PC-9 (cell line): ENCODE data around the gene GRM1.

Experiments
- CTCF ChIP-seq: fragments of 200-600 bp; sonication (generic); conservative IDR thresholded peaks from 2 replicates; pipeline ENCODE4 v1.6.1; 2017; ENCODE audit warnings: mixed run types, antibody characterized with exemption, mild to moderate bottlenecking, moderate library complexity
- EZH2 ChIP-seq: fragments of 200-600 bp; sonication (generic); IDR thresholded peaks from 2 replicates; pipeline ENCODE4 v1.8.0; 2017; ENCODE audit warnings: antibody characterized with exemption, low read depth

GRCh38 chr6:146359131-146359530 lies 330.3 kb downstream of the GRM1 start:
- TF ChIP-seq CTCF, result no peak
- no peak for TF ChIP-seq EZH2
